M059J (cell line): Measurements from ENCODE around the gene PRSS38. TPM values are rescaled to one million over a fixed set of nuclear protein-coding genes. Genes with fewer than 3 reads are reported as not detected.

ENCODE experiments used
- total RNA-seq: library from RNA; depleted of rRNA; stranded (reverse); fragments of >200 nt; shearing (Covaris generic); gene quantifications from 2 replicates; pipeline ENCODE4 v1.2.3, GENCODE V29; 2014; rRNA removed

PRSS38 gene
- total RNA-seq, 1 experiment from 2014 or later: not detected

Other genes with a start within 250 kb of the PRSS38 start
- gene JMJD4, start 80.4 kb upstream of the PRSS38 start, total RNA-seq: 14.7 and 18.8 TPM in 2 replicates
- gene SNAP47, start 80.2 kb upstream of the PRSS38 start, total RNA-seq: 53.3 and 65.6 TPM in 2 replicates
- gene WNT9A, start 132.3 kb downstream of the PRSS38 start, total RNA-seq: 0.10 and 0.37 TPM in 2 replicates
- gene WNT3A, start 191.3 kb downstream of the PRSS38 start, total RNA-seq: not detected in 2 replicates